ENCODE measurements around the gene PHLDA3.

DNA sequence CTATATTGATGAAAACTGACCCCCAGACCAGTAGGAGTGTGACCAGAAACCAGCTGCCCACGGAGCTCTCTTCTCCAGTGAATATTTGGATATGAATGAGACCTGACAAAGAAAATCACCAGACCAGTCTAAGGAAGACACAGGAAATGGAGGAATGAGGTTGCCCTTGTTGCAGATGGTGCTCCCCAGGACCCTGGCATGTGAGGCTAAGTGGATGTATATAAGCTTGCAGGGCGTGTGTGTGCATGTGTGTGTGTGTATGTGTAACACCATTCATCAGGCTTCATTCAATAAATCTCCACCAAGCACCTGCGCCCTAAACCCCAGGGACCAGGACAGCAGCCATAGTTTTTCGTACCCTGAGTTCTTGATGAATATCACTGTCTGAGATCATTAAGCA is 14.4 kb downstream of the PHLDA3 start:
- TF ChIP-seq POLR2A (IDR thresholded peaks at IDR 0.05) (no peak), POLR2AphosphoS5 (IDR thresholded peaks at IDR 0.05) (no peak)
- TF ChIP-seq, protein P1, sequence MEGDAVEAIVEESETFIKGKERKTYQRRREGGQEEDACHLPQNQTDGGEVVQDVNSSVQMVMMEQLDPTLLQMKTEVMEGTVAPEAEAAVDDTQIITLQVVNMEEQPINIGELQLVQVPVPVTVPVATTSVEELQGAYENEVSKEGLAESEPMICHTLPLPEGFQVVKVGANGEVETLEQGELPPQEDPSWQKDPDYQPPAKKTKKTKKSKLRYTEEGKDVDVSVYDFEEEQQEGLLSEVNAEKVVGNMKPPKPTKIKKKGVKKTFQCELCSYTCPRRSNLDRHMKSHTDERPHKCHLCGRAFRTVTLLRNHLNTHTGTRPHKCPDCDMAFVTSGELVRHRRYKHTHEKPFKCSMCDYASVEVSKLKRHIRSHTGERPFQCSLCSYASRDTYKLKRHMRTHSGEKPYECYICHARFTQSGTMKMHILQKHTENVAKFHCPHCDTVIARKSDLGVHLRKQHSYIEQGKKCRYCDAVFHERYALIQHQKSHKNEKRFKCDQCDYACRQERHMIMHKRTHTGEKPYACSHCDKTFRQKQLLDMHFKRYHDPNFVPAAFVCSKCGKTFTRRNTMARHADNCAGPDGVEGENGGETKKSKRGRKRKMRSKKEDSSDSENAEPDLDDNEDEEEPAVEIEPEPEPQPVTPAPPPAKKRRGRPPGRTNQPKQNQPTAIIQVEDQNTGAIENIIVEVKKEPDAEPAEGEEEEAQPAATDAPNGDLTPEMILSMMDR (IDR thresholded peaks at IDR 0.05 in 8 of 11, conservative IDR thresholded peaks at IDR 0.05 in 3 of 11) = no peak
